ENCODE results near the gene UNKL.

UNKL gene

DNA sequence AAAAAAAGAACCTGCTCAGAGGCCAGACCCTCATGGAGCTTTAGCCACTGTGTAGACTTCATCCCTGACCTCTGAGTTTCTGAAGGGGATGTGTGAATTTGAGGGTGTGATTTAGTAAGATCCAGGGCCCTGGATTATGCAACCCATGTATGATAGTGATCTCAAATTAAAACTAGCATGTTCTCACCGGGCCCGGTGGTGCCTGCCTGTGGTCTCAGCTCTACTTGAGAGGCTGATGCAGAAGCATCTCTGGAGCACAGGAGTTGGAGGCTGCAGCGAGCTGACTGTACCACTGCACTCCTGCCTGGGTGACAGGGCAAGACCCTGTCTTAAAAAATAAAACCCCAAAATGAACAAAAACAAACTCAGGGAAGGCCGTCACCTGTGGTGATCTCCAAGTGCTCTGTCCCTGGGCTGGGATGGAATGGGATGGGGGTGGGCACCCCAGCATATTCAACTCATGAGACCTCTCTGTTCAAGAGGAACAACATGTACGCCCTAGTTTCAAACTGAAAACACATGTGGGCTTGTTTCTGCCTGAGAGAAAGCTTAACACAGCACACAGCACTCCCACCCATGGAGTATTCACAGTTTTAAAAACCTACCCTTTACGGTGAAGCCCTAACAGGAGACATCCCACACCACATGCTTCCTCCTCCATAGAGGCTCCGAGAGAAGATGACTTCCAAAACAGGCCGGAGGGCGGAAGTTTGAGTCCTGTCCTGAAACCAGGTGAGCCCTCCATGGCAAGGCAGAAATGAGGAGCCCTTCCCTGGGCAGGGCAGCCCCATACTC, 32.7 kb downstream of the UNKL start:
- Histone ChIP-seq H3K27ac (ENCODE audit: low read length) (no peak overlapping the region), H2AFZ (ENCODE audit: low read depth, low read length) (no peak overlapping the region), H3K9ac (ENCODE audit: low read depth, low read length) (no peak overlapping the region), H4K20me1 (ENCODE audit: insufficient read depth, low read length) (peaks cover 9% of the 10 kb centered on the region), H3K79me2 (ENCODE audit: insufficient read depth, low read length) (no peaks in the 10 kb centered on the region), H3K4me1 (ENCODE audit: insufficient read depth, low read length) (no peaks in the 10 kb centered on the region), H3K4me3 (ENCODE audit: low read depth in 1 of 2, low read length in 2 of 2) (no peak overlapping the region), H3K36me3 (ENCODE audit: insufficient read depth, low read length) (peaks cover 26% of the 10 kb centered on the region), H3K27me3 (ENCODE audit: insufficient read depth, low read length, poor library complexity) (no peaks in the 10 kb centered on the region), H3K9me3 (ENCODE audit: insufficient read depth, low read length, severe bottlenecking) (no peaks in the 10 kb centered on the region), H3K4me2 (ENCODE audit: insufficient read depth, low read length) (no peak overlapping the region)
- DNase-seq (no peak), ATAC-seq (ENCODE audit: insufficient read depth, low read depth) (no peak)
- no peak for TF ChIP-seq CTCF (IDR thresholded peaks at IDR 0.05; ENCODE audit: borderline replicate concordance, extremely low read depth, low read length, poor library complexity, severe bottlenecking)
- TF ChIP-seq EZH2 (IDR thresholded peaks at IDR 0.05; ENCODE audit: borderline replicate concordance, low read depth, low read length, severe bottlenecking), result no peak

GRCh38 chr16:1380195-1380594, 34.3 kb downstream of the UNKL start:
- Histone ChIP-seq H3K27ac (ENCODE audit: low read length) (no peak overlapping the region), H3K9ac (ENCODE audit: low read depth, low read length) (no peak overlapping the region)

DNA sequence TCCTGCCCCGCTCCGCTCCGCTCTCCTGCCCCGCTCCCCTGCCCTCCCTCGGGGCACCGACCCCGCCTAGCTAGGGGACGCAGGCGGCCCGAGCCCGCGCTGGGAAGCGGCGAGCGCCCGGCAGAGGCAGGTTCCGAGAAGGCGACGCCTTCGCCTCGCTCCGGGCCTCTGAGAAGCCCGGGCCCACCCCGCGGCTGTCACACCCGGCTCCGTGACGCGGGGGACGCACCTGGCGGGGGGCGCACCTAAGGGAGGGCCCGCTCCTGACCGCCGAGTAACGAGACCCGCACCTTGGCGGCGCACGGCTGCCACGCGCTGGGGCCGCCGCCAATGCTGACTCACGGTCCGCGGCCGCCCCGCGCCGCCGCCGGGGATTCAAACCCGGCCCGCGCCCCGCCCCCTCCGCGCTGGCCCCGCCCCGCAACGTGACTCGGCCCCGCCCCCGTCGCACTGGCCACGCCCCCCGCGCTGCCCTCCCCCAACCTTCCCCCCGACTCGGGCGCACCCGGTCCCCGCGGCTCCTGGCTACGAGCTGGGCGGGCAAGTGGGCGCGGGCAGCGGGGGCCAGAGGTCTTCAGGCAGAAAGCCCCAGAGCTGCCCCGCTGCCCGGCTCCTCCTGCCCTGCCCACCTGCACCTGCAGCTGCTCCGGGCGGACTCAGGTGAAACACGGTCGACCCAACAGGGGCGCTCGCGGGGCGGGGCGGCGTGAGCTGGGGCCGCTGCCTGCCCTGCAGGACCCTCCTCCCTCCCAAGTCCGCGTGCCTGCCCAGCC, 35.0 kb downstream of the UNKL start:
- Histone ChIP-seq H3K27me3 (ENCODE audit: insufficient read depth, low read length, poor library complexity) (no peaks in the 10 kb centered on the region), H3K27ac (ENCODE audit: low read length) (no peak overlapping the region), H3K9me3 (ENCODE audit: insufficient read depth, low read length, severe bottlenecking) (no peaks in the 10 kb centered on the region), H3K4me1 (ENCODE audit: insufficient read depth, low read length) (no peaks in the 10 kb centered on the region), H2AFZ (ENCODE audit: low read depth, low read length) (no peak overlapping the region), H3K9ac (ENCODE audit: low read depth, low read length) (no peak overlapping the region), H3K4me2 (ENCODE audit: insufficient read depth, low read length) (no peak overlapping the region), H3K36me3 (ENCODE audit: insufficient read depth, low read length) (peaks cover 26% of the 10 kb centered on the region), H3K4me3 (ENCODE audit: low read depth in 1 of 2, low read length in 2 of 2) (no peak overlapping the region), H3K79me2 (ENCODE audit: insufficient read depth, low read length) (no peaks in the 10 kb centered on the region), H4K20me1 (ENCODE audit: insufficient read depth, low read length) (peaks cover 17% of the 10 kb centered on the region)
- no peak for DNase-seq
- TF ChIP-seq EZH2 (IDR thresholded peaks at IDR 0.05; ENCODE audit: borderline replicate concordance, low read depth, low read length, severe bottlenecking), result no peak
- TF ChIP-seq CTCF (IDR thresholded peaks at IDR 0.05; ENCODE audit: borderline replicate concordance, extremely low read depth, low read length, poor library complexity, severe bottlenecking), result no peak
- ATAC-seq (ENCODE audit: insufficient read depth, low read depth), result no peak

More at GRCh38 chr16:1380195-1380594, 34.3 kb downstream of the UNKL start:
- Histone ChIP-seq H3K4me3 (ENCODE audit: low read depth in 1 of 2, low read length in 2 of 2) (no peak overlapping the region), H3K27me3 (ENCODE audit: insufficient read depth, low read length, poor library complexity) (no peaks in the 10 kb centered on the region), H4K20me1 (ENCODE audit: insufficient read depth, low read length) (peaks cover 17% of the 10 kb centered on the region), H3K4me2 (ENCODE audit: insufficient read depth, low read length) (no peak overlapping the region), H3K36me3 (ENCODE audit: insufficient read depth, low read length) (peaks cover 32% of the 10 kb centered on the region), H2AFZ (ENCODE audit: low read depth, low read length) (no peak overlapping the region), H3K79me2 (ENCODE audit: insufficient read depth, low read length) (no peaks in the 10 kb centered on the region), H3K9me3 (ENCODE audit: insufficient read depth, low read length, severe bottlenecking) (no peaks in the 10 kb centered on the region), H3K4me1 (ENCODE audit: insufficient read depth, low read length) (no peaks in the 10 kb centered on the region)
- TF ChIP-seq CTCF (IDR thresholded peaks at IDR 0.05; ENCODE audit: borderline replicate concordance, extremely low read depth, low read length, poor library complexity, severe bottlenecking) (no peak), EZH2 (IDR thresholded peaks at IDR 0.05; ENCODE audit: borderline replicate concordance, low read depth, low read length, severe bottlenecking) (no peak)
- ATAC-seq (ENCODE audit: insufficient read depth, low read depth) (no peak), DNase-seq (no peak)
